Hematopoietic multipotent progenitor cell treated with erythropoietin and hydrocortisone succinate and interleukin-3 and kit ligand, for 4 days (in vitro differentiated cells): ENCODE results near the gene TSPYL1.
"Not testable (repeated sequence)": the region's sequence is repeated elsewhere in the genome, so short reads cannot be mapped to it uniquely, and the experiment has no call there.

Source experiments
- DNase-seq: peaks from one replicate; pipeline ENCODE4 v3.0.0-alpha.2; 2015

The TSPYL1 gene

GRCh38 chr6:116292553-116292952, 12.8 kb upstream of the TSPYL1 start:
- no peak for DNase-seq

- DNase-seq: no peak
Observed at GRCh38 chr6:116291701-116292396, 12.1 kb upstream of the TSPYL1 start.

GRCh38 chr6:116290799-116291198, 11.1 kb upstream of the TSPYL1 start:
- no peak for DNase-seq

GRCh38 chr6:116289876-116290275, 10.1 kb upstream of the TSPYL1 start:
- DNase-seq: no peak

- peak; percentile 74 for DNase-seq
Observed at GRCh38 chr6:116287689-116288282, 8.1 kb upstream of the TSPYL1 start.

- DNase-seq: no peak
Observed at GRCh38 chr6:116286773-116287358, 7.1 kb upstream of the TSPYL1 start.

GRCh38 chr6:116284984-116285383, 5.3 kb upstream of the TSPYL1 start:
- not testable (repeated sequence) for DNase-seq

- no peak for DNase-seq
Observed at GRCh38 chr6:116283191-116283590, 3.5 kb upstream of the TSPYL1 start.

GRCh38 chr6:116282698-116283097, 3.0 kb upstream of the TSPYL1 start:
- DNase-seq: no peak

- no peak for DNase-seq
Observed at GRCh38 chr6:116280933-116281316, 1.2 kb upstream of the TSPYL1 start.

- peak; percentile 64 for DNase-seq
Observed at GRCh38 chr6:116280161-116280932, 617 bp upstream of the TSPYL1 start.

- DNase-seq: no peak
Observed at GRCh38 chr6:116278854-116279231, 887 bp downstream of the TSPYL1 start.

- no peak for DNase-seq
Observed at GRCh38 chr6:116278481-116278829, 1.3 kb downstream of the TSPYL1 start.

GRCh38 chr6:116277124-116277523, 2.6 kb downstream of the TSPYL1 start:
- no peak for DNase-seq

GRCh38 chr6:116271149-116271708, 8.5 kb downstream of the TSPYL1 start:
- DNase-seq: no peak

GRCh38 chr6:116268589-116269293, 11.0 kb downstream of the TSPYL1 start:
- peak; percentile 93 for DNase-seq

GRCh38 chr6:116267836-116268588, 11.7 kb downstream of the TSPYL1 start:
- peak; percentile 20 for DNase-seq

- DNase-seq: no peak
Observed at GRCh38 chr6:116266803-116267202, 12.9 kb downstream of the TSPYL1 start.

GRCh38 chr6:116265041-116265829, 14.5 kb downstream of the TSPYL1 start:
- peak; percentile 33 for DNase-seq

GRCh38 chr6:116263353-116263752, 16.4 kb downstream of the TSPYL1 start:
- DNase-seq: no peak

GRCh38 chr6:116258520-116258919, 21.2 kb downstream of the TSPYL1 start:
- DNase-seq: no peak
